A172 (cell line): ENCODE results near the gene MALT1. TPM values are rescaled to one million over a fixed set of nuclear protein-coding genes. Genes with fewer than 3 reads are reported as not detected.

Source experiments
- total RNA-seq: library from RNA; depleted of rRNA; stranded (reverse); fragments of >200 nt; shearing (Covaris generic); gene quantifications from 2 replicates; pipeline ENCODE4 v1.2.3, GENCODE V29; 2014; rRNA removed

Gene MALT1
- total RNA-seq, 1 experiment from 2014 or later = 69.0 TPM

Other genes with a start within 250 kb of the MALT1 start
- gene ALPK2, start 42.4 kb upstream of the MALT1 start, total RNA-seq = 75.7 and 87.6 TPM in 2 replicates
- gene ZNF532, start 193.4 kb downstream of the MALT1 start, total RNA-seq = 12.2 and 13.5 TPM in 2 replicates